Neural cell (in vitro differentiated cells): ENCODE results near the gene ST6GAL1. TPM values are rescaled to one million over a fixed set of nuclear protein-coding genes. Genes with fewer than 3 reads are reported as not detected.
"Not testable (repeated sequence)": the region's sequence is repeated elsewhere in the genome, so short reads cannot be mapped to it uniquely, and the experiment has no call there.

Source experiments
- H2AFZ ChIP-seq: fragments of 200-600, 300-800 bp; sonication (generic), shearing (Covaris generic); 2 replicates; pipeline ENCODE4 v1.6.0; 2014; ENCODE audit warnings: low read depth, mild to moderate bottlenecking, antibody characterized with exemption, low read length, moderate library complexity
- H3F3A ChIP-seq: fragments of 200-600 bp; shearing (Covaris generic); 2 replicates; pipeline ENCODE4 v1.6.1; 2016; ENCODE audit warnings: mild to moderate bottlenecking, moderate library complexity, mixed read lengths, antibody characterized with exemption, low read length; ENCODE audit not compliant: insufficient read depth, poor library complexity, severe bottlenecking
- H3K27ac ChIP-seq: fragments of 200-600, 300-800 bp; sonication (generic), shearing (Covaris generic); 2 replicates; pipeline ENCODE4 v1.5.1; 2014; ENCODE audit warnings: mild to moderate bottlenecking, low read length, moderate library complexity
- H3K27me3 ChIP-seq: fragments of 300-800, 200-600 bp; sonication (generic), shearing (Covaris generic); 2 replicates; pipeline ENCODE4 v1.6.0; 2014; ENCODE audit warnings: mild to moderate bottlenecking, low read depth, low read length, moderate library complexity; ENCODE audit not compliant: insufficient read depth
- H3K36me3 ChIP-seq: fragments of 300-800, 200-600 bp; sonication (generic), shearing (Covaris generic); 2 replicates; pipeline ENCODE4 v1.5.1; 2014; ENCODE audit warnings: mild to moderate bottlenecking, antibody characterized with exemption, low read length, moderate library complexity; ENCODE audit not compliant: insufficient read depth
- H3K4me2 ChIP-seq: fragments of 300-800, 200-600 bp; sonication (generic), shearing (Covaris generic); 2 replicates; pipeline ENCODE4 v1.6.0; 2014; ENCODE audit warnings: mild to moderate bottlenecking, low read length
- H3K4me3 ChIP-seq: fragments of 300-800, 200-600 bp; sonication (generic), shearing (Covaris generic); 2 replicates; pipeline ENCODE4 v1.5.1; 2014; ENCODE audit warnings: mild to moderate bottlenecking, low read length, moderate library complexity
- H3K79me2 ChIP-seq: fragments of 200-600 bp; shearing (Covaris generic); replicated peaks from 2 replicates; pipeline ENCODE4 v1.6.0; 2014; ENCODE audit warnings: mild to moderate bottlenecking, low read length, moderate library complexity; ENCODE audit not compliant: insufficient read depth
- H3K9ac ChIP-seq: fragments of 300-800, 200-600 bp; sonication (generic), shearing (Covaris generic); 2 replicates; pipeline ENCODE4 v1.6.1; 2016; ENCODE audit warnings: mild to moderate bottlenecking, low read length, mixed read lengths
- H3K9me2 ChIP-seq: fragments of 200-600 bp; shearing (Covaris generic); 2 replicates; pipeline ENCODE4 v1.6.1; 2016; ENCODE audit warnings: mild to moderate bottlenecking, low read length, mixed read lengths; ENCODE audit not compliant: insufficient read depth
- H3K9me3 ChIP-seq: fragments of 200-600, 300-800 bp; sonication (generic), shearing (Covaris generic); 2 replicates; pipeline ENCODE4 v1.6.1; 2016; ENCODE audit warnings: mild to moderate bottlenecking, mixed run types, low read length, moderate library complexity, mixed read lengths
- H4K20me1 ChIP-seq: fragments of 200-600 bp; shearing (Covaris generic); 2 replicates; pipeline ENCODE4 v1.6.1; 2016; ENCODE audit warnings: mild to moderate bottlenecking, mixed run types; ENCODE audit not compliant: insufficient read depth
- EP300 ChIP-seq: fragments of 450-650 bp; conservative IDR thresholded peaks from 2 replicates; pipeline ENCODE4 v1.6.1; 2014; ENCODE audit warnings: antibody characterized with exemption, mild to moderate bottlenecking, moderate library complexity; ENCODE audit not compliant: poor library complexity, severe bottlenecking
- EZH2 ChIP-seq: fragments of 200-600, 300-800 bp; shearing (Covaris generic), sonication (generic); IDR thresholded peaks from 2 replicates; pipeline ENCODE4 v1.6.1; 2014; ENCODE audit warnings: antibody characterized with exemption, low read length, borderline replicate concordance, mild to moderate bottlenecking; ENCODE audit not compliant: insufficient read depth, poor library complexity, severe bottlenecking
- MXI1 ChIP-seq: fragments of 450-650 bp; conservative IDR thresholded peaks from 2 replicates; pipeline ENCODE4 v1.6.1; 2014; ENCODE audit warnings: antibody characterized with exemption, mild to moderate bottlenecking; ENCODE audit not compliant: poor library complexity, severe bottlenecking
- POLR2AphosphoS5 ChIP-seq: IDR thresholded peaks from 2 replicates; pipeline ENCODE4 v1.6.1; 2012
- RAD21 ChIP-seq: fragments of 450-650 bp; conservative IDR thresholded peaks from 2 replicates; pipeline ENCODE4 v1.6.1; 2014; ENCODE audit warnings: antibody characterized with exemption, mild to moderate bottlenecking, moderate library complexity
- REST ChIP-seq: IDR thresholded peaks from 2 replicates; pipeline ENCODE4 v1.6.1; 2012; ENCODE audit warnings: borderline replicate concordance
- SMC3 ChIP-seq: fragments of 450-650 bp; conservative IDR thresholded peaks from 2 replicates; pipeline ENCODE4 v1.6.1; 2014; ENCODE audit warnings: antibody characterized with exemption, mild to moderate bottlenecking, moderate library complexity; ENCODE audit not compliant: poor library complexity
- TAF1 ChIP-seq: IDR thresholded peaks from 2 replicates; pipeline ENCODE4 v1.6.1; 2012; ENCODE audit warnings: low read depth
- polyA plus RNA-seq: library from polyadenylated mRNA; depleted of rRNA; stranded (reverse); fragments of >200 nt; gene quantifications from 2 replicates; pipeline ENCODE4 v1.2.3, GENCODE V29; 2014
- TF ChIP-seq, protein P1 (sequence below): fragments of 450-650 bp; IDR thresholded peaks from 2 replicates; pipeline ENCODE4 v1.5.1; 2014; ENCODE audit warnings: antibody characterized with exemption, mild to moderate bottlenecking, moderate library complexity; ENCODE audit not compliant: poor library complexity, severe bottlenecking

ST6GAL1 gene
- polyA plus RNA-seq, 1 donor from 2014 or later = 17.6 TPM

DNA sequence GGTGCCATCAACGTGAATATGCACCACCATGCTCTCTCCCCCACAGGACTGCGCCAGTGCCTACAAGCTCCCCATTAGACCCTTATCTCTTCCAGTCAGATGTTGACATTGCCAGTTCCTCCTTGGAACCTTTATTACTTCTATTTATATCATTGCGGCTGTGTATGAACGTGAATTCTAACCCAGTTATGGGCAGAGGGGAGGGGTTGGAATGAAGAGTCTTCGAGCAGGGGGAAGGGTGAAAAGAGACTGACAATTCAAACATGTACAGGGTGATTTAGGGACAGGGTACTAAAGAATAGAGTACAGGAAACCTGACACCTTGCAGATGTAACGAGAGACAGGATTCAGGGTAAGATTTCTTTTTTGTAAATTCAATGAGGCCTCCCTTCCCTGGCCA, 41.8 kb upstream of the ST6GAL1 start:
- no peak overlapping the region for H3K9ac ChIP-seq
- H3F3A ChIP-seq = no peaks in the 10 kb centered on the region
- H3K27ac ChIP-seq = no peak overlapping the region
- no peaks in the 10 kb centered on the region for H3K27me3 ChIP-seq
- H3K9me2 ChIP-seq = no peaks in the 10 kb centered on the region
- TF ChIP-seq, protein P1, sequence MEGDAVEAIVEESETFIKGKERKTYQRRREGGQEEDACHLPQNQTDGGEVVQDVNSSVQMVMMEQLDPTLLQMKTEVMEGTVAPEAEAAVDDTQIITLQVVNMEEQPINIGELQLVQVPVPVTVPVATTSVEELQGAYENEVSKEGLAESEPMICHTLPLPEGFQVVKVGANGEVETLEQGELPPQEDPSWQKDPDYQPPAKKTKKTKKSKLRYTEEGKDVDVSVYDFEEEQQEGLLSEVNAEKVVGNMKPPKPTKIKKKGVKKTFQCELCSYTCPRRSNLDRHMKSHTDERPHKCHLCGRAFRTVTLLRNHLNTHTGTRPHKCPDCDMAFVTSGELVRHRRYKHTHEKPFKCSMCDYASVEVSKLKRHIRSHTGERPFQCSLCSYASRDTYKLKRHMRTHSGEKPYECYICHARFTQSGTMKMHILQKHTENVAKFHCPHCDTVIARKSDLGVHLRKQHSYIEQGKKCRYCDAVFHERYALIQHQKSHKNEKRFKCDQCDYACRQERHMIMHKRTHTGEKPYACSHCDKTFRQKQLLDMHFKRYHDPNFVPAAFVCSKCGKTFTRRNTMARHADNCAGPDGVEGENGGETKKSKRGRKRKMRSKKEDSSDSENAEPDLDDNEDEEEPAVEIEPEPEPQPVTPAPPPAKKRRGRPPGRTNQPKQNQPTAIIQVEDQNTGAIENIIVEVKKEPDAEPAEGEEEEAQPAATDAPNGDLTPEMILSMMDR = no peak
- TF ChIP-seq MXI1 (no peak), RAD21 (no peak), EP300 (no peak), TAF1 (no peak), REST (no peak), EZH2 (no peak)
- no peak overlapping the region for H2AFZ ChIP-seq
- no peak overlapping the region for H3K4me3 ChIP-seq
- no peaks in the 10 kb centered on the region for H3K79me2 ChIP-seq
- H4K20me1 ChIP-seq = no peaks in the 10 kb centered on the region
- H3K4me2 ChIP-seq = no peak overlapping the region
- H3K9me3 ChIP-seq = no peaks in the 10 kb centered on the region
- no peaks in the 10 kb centered on the region for H3K36me3 ChIP-seq

- not testable (repeated sequence) for H3K27ac ChIP-seq, H3K36me3 ChIP-seq, H3K4me2 ChIP-seq, H3K79me2 ChIP-seq, H4K20me1 ChIP-seq, H3F3A ChIP-seq, H3K4me3 ChIP-seq, H3K27me3 ChIP-seq, H3K9ac ChIP-seq, H3K9me2 ChIP-seq, H2AFZ ChIP-seq, H3K9me3 ChIP-seq
Observed at GRCh38 chr3:186889698-186890097, 40.6 kb upstream of the ST6GAL1 start.

DNA sequence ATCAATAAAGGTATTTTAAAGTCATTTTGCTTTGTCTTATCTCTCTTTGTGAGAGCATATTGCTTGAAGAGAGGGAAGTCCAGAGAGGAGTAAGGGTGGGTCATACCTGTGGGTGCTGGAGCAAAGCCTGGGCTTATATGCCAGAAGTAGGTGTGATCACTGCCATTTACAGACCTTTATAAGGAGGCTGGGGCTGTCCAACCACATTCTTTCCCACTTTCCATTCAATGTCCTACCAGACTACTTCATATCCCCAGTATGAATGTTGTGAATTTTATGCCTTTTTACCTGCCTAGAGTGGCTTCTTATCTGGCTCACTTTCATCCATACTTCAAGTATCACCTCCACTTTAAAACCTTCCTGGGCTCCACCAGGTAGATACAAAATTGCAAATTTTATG, 39.4 kb upstream of the ST6GAL1 start:
- Histone ChIP-seq H3K4me2 (no peak overlapping the region), H3K27ac (no peak overlapping the region), H3K79me2 (no peaks in the 10 kb centered on the region), H3K4me3 (no peak overlapping the region), H3K9me3 (no peaks in the 10 kb centered on the region), H3F3A (no peaks in the 10 kb centered on the region), H3K27me3 (no peaks in the 10 kb centered on the region), H3K36me3 (no peaks in the 10 kb centered on the region), H3K9ac (no peak overlapping the region), H3K9me2 (no peaks in the 10 kb centered on the region), H4K20me1 (no peaks in the 10 kb centered on the region), H2AFZ (no peak overlapping the region)
- TF ChIP-seq SMC3 (no peak), RAD21 (no peak), EP300 (no peak), REST (no peak), TAF1 (no peak), MXI1 (no peak), EZH2 (no peak), POLR2AphosphoS5 (no peak)
- TF ChIP-seq, protein P1 = no peak
